Stimulated activated effector memory CD8-positive, alpha-beta T cell treated with anti-CD3 and anti-CD28 coated beads, Interleukin-12 subunit alpha, Interleukin-12 subunit beta, amount 100 ng/mL, for 72 hours (primary cell): ENCODE measurements around the gene RAB21.
"Not testable (repeated sequence)": the region's sequence is repeated elsewhere in the genome, so short reads cannot be mapped to it uniquely, and the experiment has no call there.

Source experiments
- ATAC-seq: fragments of 150-1000 bp; cut with Tn5 transposase; 2 replicates; pipeline ENCODE4 v1.10.0; 2021
- DNase-seq, 2 donors: peaks; one replicate each; pipeline ENCODE4 v3.0.0; 2021 to 2022; ENCODE audit warnings: low spot score in 2 of 2
- H3K27ac Mint-ChIP-seq: one replicate; pipeline ENCODE4 v1.8.0; 2022; ENCODE audit warnings: mild to moderate bottlenecking, mixed read lengths
- H3K36me3 Mint-ChIP-seq: one replicate; pipeline ENCODE4 v1.8.0; 2022; ENCODE audit warnings: mild to moderate bottlenecking, mixed read lengths
- H3K4me1 Mint-ChIP-seq: one replicate; pipeline ENCODE4 v1.8.0; 2022; ENCODE audit warnings: mixed read lengths
- H3K4me3 Mint-ChIP-seq: one replicate; pipeline ENCODE4 v1.8.0; 2022; ENCODE audit warnings: mild to moderate bottlenecking, mixed read lengths
- H3K9me3 Mint-ChIP-seq: one replicate; pipeline ENCODE4 v1.8.0; 2022; ENCODE audit warnings: mixed read lengths

RAB21 gene

DNA sequence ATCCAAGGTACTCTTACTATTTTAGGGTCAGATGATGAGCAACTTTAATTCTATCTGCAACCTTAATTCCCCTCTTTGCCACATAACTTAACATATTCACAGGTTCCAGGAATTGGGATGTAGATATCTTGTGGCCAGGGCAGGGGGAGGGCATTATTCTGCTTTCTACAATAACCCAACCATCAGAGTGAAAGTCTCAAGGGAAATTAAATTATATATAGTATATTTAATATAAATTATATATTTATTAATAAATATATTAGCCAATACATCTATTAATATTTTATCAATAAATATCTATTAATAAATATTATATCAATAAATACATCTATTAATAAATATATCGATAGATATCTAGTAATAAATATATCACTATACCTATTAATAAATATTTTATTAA is 11.7 kb upstream of the RAB21 start:
- H3K9me3 Mint-ChIP-seq: no peaks in the 10 kb centered on the region
- ATAC-seq: no peak

DNA sequence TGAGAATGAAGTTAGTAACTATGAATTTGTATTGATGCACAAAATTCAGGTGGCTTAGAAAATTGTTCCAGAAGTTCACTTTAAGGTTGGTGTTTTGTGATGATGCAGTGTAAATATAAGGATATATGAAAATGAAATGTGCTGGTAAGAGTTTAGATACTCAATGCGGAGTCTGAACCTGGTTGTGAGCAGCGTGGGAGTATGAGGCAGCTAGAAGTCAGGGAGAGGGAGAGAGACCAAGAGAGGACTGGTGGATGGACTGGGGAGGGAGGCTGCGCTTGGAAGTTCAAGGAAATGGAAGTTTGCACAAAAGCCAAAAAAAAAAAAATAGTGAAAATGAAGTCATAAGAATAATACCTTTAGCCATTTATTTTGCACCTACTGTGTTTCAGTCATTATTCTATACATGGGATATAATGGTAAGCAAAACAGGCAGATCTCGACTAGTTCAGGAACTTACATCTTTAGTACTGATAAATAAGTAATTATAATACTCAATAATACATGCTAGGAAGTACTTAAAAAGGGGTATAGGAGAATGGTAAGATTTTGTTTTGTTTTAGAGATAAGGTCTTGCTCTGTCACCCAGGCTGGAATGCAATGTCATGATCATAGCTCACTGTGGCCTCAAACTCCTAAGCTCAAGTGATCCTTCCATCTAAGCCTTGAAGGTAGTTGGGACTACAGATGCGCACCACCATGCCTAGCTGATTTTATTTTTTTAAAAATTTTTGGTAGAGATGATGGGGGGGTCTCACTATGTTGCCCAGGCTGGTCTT is 10.0 kb upstream of the RAB21 start:
- no peak for ATAC-seq
- H3K4me3 Mint-ChIP-seq: no peak overlapping the region
- H3K4me1 Mint-ChIP-seq: no peaks in the 10 kb centered on the region
- H3K36me3 Mint-ChIP-seq: no peaks in the 10 kb centered on the region
- no peak overlapping the region for H3K27ac Mint-ChIP-seq
- no peaks in the 10 kb centered on the region for H3K9me3 Mint-ChIP-seq
- DNase-seq: no peak

More for the DNA sequence above, 11.7 kb upstream of the RAB21 start:
- no peak overlapping the region for H3K27ac Mint-ChIP-seq
- DNase-seq: no peak
- H3K36me3 Mint-ChIP-seq: no peaks in the 10 kb centered on the region
- H3K4me1 Mint-ChIP-seq: no peaks in the 10 kb centered on the region
- no peak overlapping the region for H3K4me3 Mint-ChIP-seq

DNA sequence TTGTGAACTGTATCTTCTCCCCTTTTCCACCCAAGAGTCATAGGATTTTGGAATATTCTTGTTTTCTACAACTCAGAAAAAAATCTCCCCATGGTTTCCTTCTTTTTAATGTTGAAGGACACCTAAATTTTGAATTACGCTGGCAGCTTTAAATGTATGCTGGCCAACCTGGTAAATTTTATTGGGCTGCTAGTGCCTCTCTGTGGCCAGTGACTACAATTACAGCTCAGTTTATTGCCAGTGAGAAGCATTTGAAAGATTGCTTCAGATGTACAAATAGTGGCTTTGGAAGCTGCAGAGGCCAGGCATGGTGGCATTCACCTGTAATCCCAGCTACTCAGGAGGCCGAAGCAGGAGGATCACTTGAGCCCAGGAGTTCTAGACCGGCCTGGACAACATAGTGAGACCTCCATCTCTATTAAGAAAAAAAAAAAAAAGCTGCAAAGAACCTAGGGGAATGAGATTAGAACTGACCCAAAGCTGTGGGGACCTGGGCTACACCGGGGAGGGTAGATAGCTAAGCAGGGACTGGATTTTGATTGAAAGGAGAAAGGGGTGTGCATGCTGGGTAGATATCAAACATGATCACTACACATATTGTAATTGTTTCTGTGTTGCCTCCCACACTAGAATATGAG is 7.6 kb upstream of the RAB21 start:
- no peaks in the 10 kb centered on the region for H3K36me3 Mint-ChIP-seq
- DNase-seq (peak; percentile 24 to 58), ATAC-seq (peak; percentile 81)
- no peak overlapping the region for H3K4me3 Mint-ChIP-seq
- H3K9me3 Mint-ChIP-seq: no peaks in the 10 kb centered on the region
- no peak overlapping the region for H3K27ac Mint-ChIP-seq
- no peaks in the 10 kb centered on the region for H3K4me1 Mint-ChIP-seq

DNA sequence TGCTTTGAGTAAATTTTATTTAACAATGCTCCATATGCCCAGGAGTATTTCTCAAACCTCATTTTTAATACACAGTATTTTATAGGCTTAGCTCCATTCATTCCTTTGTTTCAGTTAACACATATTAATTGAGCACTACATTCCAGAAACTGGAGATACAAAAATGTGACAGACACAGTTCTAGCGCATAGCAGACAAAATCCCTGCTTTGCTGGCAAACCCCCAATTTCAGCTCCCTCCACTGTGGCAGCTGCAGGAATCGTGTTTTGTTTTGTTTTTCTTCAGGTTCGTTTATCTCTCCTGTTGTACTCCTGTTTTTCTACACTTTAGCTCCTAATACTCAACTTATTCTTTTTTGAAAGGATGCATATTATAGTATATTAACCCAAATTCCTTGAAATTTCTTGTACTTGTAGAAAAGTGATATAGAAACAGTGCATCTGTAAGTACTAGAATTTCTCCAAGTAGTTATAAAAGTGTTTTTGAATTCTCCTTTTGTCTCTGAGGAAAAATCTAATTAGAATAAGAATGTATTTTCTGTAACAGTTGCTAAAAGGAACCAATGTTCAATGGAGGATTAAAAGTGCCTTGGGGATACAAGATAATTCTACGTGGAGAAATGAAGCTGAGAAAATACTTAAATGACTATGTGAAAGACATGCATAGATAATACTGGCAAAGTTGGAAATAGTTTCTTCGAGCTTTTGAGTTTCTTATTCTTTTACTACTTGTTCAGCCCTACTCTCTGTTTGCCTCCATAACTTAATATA is 6.4 kb upstream of the RAB21 start:
- Mint-ChIP-seq H3K36me3 (no peaks in the 10 kb centered on the region), H3K4me3 (no peak overlapping the region), H3K27ac (no peak overlapping the region), H3K4me1 (no peaks in the 10 kb centered on the region), H3K9me3 (no peaks in the 10 kb centered on the region)
- no peak for ATAC-seq
- DNase-seq: no peak

DNA sequence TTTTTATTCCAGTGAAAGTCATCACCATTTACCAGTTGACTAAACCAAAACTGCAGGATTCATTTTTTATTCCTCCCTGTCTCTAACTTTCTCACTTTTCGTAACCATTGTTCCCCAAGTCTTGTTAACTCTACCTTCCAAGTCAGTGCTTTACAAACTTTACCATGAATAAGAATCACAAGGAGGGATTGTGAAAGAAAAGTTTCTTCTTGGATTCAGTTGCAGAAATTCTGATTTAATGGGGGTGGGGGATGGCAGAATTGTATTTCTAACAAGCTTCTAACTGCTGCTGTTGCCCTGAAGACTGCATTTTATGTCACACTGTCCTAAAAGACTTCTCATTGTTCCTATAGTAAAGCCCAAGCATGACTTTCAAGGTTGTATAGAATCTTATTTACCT is 5.0 kb upstream of the RAB21 start:
- Mint-ChIP-seq H3K4me3 (no peak overlapping the region), H3K27ac (no peak overlapping the region), H3K36me3 (peaks cover 5% of the 10 kb centered on the region), H3K9me3 (no peaks in the 10 kb centered on the region), H3K4me1 (peaks cover 9% of the 10 kb centered on the region)
- ATAC-seq (no peak), DNase-seq (no peak)

DNA sequence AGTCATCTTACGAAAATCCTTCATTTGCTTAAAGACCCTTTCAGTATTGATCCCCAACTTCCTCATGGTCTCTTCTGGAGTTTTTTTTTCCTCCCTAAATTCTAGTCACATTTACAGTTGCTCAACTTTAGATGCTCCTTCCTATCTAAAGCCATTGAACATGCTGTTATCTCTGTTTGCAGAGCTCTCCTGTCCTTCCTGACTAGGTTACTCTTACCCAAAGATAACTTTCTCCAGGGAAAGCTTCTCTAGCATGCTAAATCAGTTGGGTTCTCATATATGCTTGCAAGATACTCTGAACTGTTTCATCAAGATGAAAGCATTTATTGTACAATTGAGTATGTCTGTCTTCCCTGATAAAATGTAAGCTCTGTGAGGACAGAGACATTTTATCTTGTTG is 1.8 kb upstream of the RAB21 start:
- Mint-ChIP-seq H3K27ac (no peak overlapping the region), H3K4me3 (no peak overlapping the region), H3K4me1 (peaks cover 21% of the 10 kb centered on the region), H3K9me3 (no peaks in the 10 kb centered on the region), H3K36me3 (peaks cover 33% of the 10 kb centered on the region)
- no peak for DNase-seq
- no peak for ATAC-seq

DNA sequence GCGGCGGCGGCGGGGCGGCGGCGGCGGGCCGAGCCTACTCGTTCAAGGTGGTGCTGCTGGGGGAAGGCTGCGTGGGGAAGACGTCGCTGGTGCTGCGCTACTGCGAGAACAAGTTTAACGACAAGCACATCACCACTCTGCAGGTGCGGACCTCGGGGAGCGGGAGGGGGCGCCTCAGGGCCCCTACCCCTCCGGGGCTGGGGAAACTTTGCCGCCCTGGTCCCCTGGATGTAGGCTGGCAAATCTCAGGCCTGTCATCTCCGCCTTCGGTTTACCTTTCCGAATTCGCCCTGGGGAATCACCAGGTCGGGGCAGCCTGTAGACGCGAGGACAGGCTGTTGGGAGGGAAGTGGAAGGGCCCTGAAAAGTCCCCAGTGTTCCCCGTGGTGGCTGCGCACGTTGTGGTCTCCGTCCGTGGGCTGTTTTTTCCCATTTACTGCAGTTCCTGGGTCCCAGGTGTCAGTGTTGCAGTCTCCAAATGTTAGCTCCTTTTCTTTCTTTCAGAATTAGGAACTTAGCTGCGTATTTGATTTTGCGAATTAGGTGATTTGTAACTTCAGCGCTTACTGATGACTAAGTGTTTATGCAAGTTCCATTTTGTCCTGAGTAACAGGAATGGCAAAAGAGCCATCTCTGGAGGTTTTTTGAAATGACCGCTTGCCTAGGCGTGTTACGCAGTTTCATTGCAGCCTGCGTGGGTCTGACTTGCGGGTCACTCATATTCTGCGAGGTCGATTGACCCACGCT is 656 bp downstream of the RAB21 start:
- DNase-seq (peak; percentile 47 to 82), ATAC-seq (peak; percentile 71)
- Mint-ChIP-seq H3K9me3 (peaks cover 3% of the 10 kb centered on the region), H3K4me3 (peak overlapping the region; percentile 81), H3K36me3 (peaks cover 58% of the 10 kb centered on the region), H3K27ac (peak overlapping the region; percentile 95), H3K4me1 (peaks cover 29% of the 10 kb centered on the region)

DNA sequence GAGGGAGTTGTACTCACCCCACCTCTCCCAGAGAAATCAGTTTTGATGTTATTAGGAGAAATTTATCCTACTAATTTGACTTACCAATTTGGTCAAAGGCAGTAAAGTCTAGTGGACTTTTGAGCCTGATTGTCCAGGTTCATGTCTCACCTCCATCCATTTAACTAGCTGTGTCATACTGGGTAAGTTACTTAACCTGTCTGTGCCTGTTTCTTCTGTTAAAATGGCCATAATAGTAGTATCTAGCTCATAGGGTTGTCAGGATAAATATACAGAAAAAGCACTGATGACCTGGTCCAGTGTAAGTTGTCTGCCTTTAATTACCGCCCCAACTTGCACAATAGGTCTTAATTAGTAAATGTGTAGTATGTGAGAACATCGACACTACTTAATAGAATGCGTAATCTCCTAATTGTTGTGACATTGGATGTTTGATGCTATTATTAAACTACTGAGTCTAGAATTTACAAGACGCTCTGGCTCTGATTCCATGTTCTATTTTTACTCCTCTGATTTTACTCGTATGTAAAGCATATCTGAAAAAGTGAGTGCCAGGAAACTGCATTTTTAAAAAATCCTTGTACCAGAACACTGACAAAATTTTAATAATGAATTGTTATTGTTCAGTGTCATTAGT is 1.5 kb downstream of the RAB21 start:
- ATAC-seq (no peak), DNase-seq (no peak)
- Mint-ChIP-seq H3K9me3 (peaks cover 6% of the 10 kb centered on the region), H3K4me1 (peaks cover 34% of the 10 kb centered on the region), H3K36me3 (peaks cover 66% of the 10 kb centered on the region), H3K27ac (peak overlapping the region; percentile 95), H3K4me3 (peak overlapping the region; percentile 81)

DNA sequence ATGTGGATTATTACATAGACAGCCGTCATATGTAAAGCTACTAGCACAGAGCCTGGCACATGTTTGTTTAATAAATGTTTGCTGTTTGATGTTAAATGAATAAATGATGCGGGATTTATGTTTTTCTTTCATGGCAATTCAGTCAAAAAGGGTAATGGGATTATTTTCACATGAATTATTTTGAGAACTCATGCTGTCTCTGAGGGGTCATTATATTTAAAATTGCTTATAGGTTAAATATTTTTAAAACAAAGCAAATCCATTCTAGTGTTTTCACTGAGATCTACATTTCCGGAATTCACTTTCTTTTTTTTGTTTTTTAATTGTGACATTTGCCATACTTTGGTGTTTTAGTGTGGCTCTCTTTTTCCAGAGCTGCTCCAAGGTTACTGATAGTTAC is 5.3 kb downstream of the RAB21 start:
- no peak overlapping the region for H3K4me3 Mint-ChIP-seq
- peaks cover 87% of the 10 kb centered on the region for H3K36me3 Mint-ChIP-seq

DNA sequence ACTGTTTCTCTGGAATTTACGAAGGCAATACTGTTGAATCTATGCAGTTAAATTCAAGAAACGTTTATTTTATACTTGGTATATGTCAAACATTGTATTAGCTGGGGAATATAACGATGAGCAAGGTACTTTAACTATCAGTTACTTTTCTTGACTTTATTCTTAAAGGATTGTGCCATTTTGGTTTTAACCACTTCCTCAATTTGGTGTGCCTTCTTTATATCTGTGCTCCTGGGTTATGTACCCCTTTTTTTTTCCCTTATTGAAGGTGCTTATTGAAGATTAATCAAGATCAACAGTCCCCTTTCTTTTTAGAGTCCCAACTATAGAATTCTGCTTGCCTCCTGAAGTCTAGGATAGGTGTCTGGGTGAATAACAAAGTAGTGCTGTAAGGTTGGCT is 5.8 kb downstream of the RAB21 start:
- Mint-ChIP-seq H3K4me1 (peaks cover 48% of the 10 kb centered on the region), H3K9me3 (peaks cover 6% of the 10 kb centered on the region), H3K4me3 (no peak overlapping the region), H3K36me3 (peaks cover 87% of the 10 kb centered on the region), H3K27ac (no peak overlapping the region)
- DNase-seq (no peak), ATAC-seq (no peak)

More for the DNA sequence above, 5.3 kb downstream of the RAB21 start:
- H3K4me1 Mint-ChIP-seq: peaks cover 43% of the 10 kb centered on the region
- H3K9me3 Mint-ChIP-seq: peaks cover 6% of the 10 kb centered on the region
- H3K27ac Mint-ChIP-seq: no peak overlapping the region
- DNase-seq (no peak), ATAC-seq (no peak)

DNA sequence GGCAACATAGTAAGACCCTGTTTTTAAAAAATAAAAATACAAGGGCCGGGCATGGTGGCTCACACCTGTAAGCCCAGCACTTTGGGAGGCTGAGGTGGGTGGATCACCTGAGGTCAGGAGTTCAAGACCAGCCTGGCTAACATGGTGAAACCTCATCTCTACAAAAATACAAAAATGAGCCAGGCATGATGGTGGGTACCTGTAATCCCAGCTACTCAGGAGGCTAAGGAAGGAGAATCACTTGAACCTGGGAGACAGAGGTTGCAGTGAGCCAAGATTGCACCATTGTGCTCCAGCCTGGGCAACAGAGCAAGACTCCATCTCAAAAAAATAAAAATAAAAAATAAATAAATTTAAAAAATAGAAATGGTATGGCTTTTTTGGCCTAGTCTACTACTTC is 6.7 kb downstream of the RAB21 start:
- ATAC-seq, H3K4me3 Mint-ChIP-seq, H3K9me3 Mint-ChIP-seq, H3K27ac Mint-ChIP-seq, DNase-seq: not testable (repeated sequence)
- H3K4me1 Mint-ChIP-seq: peaks cover 54% of the 10 kb centered on the region
- H3K36me3 Mint-ChIP-seq: peaks cover 83% of the 10 kb centered on the region

DNA sequence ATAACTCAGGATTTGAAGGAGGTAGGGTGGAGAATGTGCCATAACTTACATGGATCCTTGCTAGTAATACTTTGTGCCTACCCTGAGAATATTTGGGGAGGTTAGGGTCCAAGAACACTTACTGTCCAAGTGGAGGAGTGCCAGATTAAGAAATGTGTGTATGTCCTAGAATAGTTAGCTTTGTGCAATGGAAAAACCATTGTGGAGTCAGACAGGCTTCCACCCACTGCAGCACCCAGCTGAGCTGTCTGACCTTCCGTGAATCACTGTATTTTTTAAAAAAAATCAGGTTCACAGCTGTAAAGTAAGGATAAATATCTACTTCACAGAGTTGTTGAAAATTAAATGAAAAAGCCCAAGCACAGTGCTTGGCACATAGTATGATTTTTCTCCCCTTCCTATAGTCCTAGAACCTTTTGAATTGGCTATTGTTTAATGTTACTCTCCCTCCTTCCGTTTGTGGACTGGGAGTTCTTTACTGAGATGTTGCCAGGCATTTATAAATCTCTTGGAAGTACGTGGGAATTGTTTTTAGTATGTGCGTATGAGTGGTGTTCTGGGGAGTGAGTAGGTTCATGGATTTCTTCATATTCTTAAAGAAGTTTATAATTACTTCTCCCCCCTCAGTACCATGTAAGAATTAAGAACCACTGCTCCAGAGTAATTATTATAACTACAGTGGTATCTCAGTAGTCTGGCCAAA is 9.2 kb downstream of the RAB21 start:
- ATAC-seq (no peak), DNase-seq (no peak)
- Mint-ChIP-seq H3K4me3 (no peak overlapping the region), H3K4me1 (peaks cover 63% of the 10 kb centered on the region), H3K27ac (no peak overlapping the region), H3K9me3 (peaks cover 6% of the 10 kb centered on the region), H3K36me3 (peaks cover 63% of the 10 kb centered on the region)

DNA sequence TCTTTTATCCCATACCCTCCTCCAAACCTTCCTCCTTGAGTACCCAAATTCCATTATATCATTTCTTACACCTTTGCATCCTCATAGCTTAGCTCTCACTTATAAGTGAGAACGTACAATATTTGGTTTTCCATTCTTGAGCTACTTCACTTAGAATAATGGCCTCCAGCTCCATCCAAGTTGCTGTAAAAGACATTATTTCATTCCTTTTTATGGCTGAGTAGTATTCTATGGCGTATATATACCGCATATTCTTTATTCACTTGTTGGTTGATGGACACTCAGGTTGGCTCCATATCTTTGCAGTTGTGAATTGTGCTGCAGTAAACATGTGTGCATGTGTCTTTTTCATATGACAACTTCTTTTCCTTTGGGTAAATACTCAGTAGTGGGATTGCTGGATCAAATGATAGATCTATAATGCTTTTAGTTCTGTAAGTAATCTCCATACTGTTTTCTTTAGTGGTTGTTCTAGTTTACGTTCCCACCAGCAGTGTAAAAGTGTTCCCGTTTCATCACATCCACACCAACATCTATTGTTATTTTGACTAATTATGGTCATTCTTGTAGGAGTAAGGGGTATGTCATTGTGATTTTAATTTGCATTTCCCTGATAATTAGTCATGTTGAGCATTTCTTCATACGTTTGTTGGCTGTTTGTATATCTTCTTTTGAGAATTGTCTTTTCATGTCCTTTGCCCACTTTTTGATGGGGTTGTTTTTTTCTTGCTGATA is 10.1 kb downstream of the RAB21 start:
- H3K4me3 Mint-ChIP-seq: peak overlapping the region; percentile 4
- peaks cover 59% of the 10 kb centered on the region for H3K36me3 Mint-ChIP-seq
- H3K27ac Mint-ChIP-seq: no peak overlapping the region
- DNase-seq (no peak), ATAC-seq (peak; percentile 56)
- H3K4me1 Mint-ChIP-seq: peaks cover 67% of the 10 kb centered on the region
- H3K9me3 Mint-ChIP-seq: peaks cover 5% of the 10 kb centered on the region

DNA sequence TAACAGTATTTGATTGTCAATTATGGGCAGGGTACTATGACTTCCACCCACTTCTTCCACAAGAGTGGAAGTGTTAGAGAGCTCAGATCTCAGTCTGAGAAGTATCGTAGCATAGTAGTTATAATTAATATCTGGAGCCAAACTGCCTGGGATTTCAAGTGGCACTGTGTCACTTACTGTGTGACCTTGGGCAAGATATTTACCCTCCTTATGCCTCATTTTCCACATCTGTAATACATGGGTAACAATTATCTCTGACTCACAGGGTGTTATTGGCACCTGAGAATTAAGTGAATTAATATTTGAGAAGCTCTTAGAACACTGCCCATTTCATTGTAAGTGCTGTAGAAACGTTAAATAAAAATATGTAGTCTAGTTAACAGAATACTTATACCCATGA is 11.5 kb downstream of the RAB21 start:
- ATAC-seq (no peak), DNase-seq (no peak)
- no peak overlapping the region for H3K27ac Mint-ChIP-seq
- H3K4me1 Mint-ChIP-seq: peaks cover 66% of the 10 kb centered on the region
- H3K36me3 Mint-ChIP-seq: peaks cover 59% of the 10 kb centered on the region
- H3K4me3 Mint-ChIP-seq: peak overlapping the region; percentile 41
- H3K9me3 Mint-ChIP-seq: no peaks in the 10 kb centered on the region
